GM19099 (cell line): ENCODE measurements around the gene AP5M1.

Experiments
- POLR2A ChIP-seq: IDR thresholded peaks from 3 replicates; pipeline ENCODE4 v1.6.1; 2011; ENCODE audit warnings: low read depth; ENCODE audit not compliant: insufficient read length; ENCODE audit errors: extremely low read depth

The AP5M1 gene

DNA sequence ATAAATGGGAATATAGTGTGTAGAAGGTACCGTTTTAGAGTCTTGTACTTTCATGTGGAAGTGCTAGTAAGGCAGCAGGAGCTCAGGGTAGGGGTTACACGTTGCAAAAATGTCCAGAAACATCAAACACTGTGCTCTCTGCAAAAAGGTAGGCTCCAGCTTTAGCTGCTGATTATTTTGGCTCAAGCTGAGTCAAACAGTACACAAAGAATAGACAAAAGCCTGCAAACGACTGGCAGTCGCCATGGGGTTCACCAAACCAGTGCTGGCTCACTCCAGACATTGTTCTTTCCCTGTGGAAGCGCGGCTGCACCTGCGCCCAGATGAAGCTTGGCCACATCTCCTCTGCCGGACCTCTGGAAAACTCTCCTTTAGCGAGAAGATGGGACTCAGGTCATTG, 76.3 kb downstream of the AP5M1 start:
- TF ChIP-seq POLR2A: no peak

DNA sequence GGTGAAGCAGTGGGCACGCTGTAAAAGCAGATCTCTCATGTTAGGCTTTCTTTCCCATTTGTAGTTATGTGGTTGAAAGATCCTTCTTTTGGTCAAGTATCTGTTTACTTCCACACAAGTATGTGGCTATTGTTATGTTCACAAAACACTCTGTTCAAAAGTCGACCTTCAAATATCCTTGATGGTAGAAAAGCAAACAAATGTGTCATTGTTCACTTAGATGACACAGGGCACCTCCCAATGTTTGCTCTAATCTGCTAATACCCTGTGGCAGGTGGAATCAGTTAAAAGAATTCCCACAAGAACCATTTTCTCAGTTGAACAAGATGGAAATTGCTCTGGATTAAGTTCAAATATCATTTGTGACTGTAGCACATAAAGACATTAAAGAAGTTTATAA, 78.0 kb downstream of the AP5M1 start:
- TF ChIP-seq POLR2A: no peak
